Measurements from ENCODE around the gene MUC6. TPM values are rescaled to one million over a fixed set of nuclear protein-coding genes. Genes with fewer than 3 reads are reported as not detected.
A peak's percentile ranks its signal among the peaks of the same experiment; 100 is the strongest.

Gene MUC6
- total RNA-seq, 2 donors from 2014 or later, result 0.10 TPM; not detected in 1

- Histone ChIP-seq H3K4me3 (no peak overlapping the region), H3K27ac (no peak overlapping the region), H3K9me3 (no peaks in the 10 kb centered on the region), H3K36me3 (no peaks in the 10 kb centered on the region), H3K9ac (ENCODE audit: low read depth in 2 of 2, low read length in 2 of 2) (no peak overlapping the region), H3K4me1 (peaks cover 5% of the 10 kb centered on the region), H3K27me3 (peaks cover 11% of the 10 kb centered on the region)
- intact Hi-C loops (cut with DNase I), result no loop called here
- TF ChIP-seq CTCF (IDR thresholded peaks at IDR 0.05), result no peak
- no peak for DNase-seq
Observed at GRCh38 chr11:1047595-1048156, 11.2 kb upstream of the MUC6 start.

- Histone ChIP-seq H3K4me3 (no peak overlapping the region), H3K9me3 (no peaks in the 10 kb centered on the region), H3K9ac (ENCODE audit: low read depth in 2 of 2, low read length in 2 of 2) (no peak overlapping the region), H3K4me1 (no peaks in the 10 kb centered on the region), H3K27me3 (peaks cover 10% of the 10 kb centered on the region), H3K36me3 (no peaks in the 10 kb centered on the region), H3K27ac (no peak overlapping the region)
- no peak for DNase-seq
- intact Hi-C loops (cut with DNase I), result no loop called here
- no peak for TF ChIP-seq CTCF (IDR thresholded peaks at IDR 0.05)
Observed at GRCh38 chr11:1044160-1044559, 7.6 kb upstream of the MUC6 start.

- Histone ChIP-seq H3K36me3 (no peaks in the 10 kb centered on the region), H3K9ac (ENCODE audit: low read depth in 2 of 2, low read length in 2 of 2) (no peak overlapping the region), H3K4me3 (no peak overlapping the region), H3K4me1 (no peaks in the 10 kb centered on the region), H3K27me3 (peaks cover 6% of the 10 kb centered on the region), H3K9me3 (no peaks in the 10 kb centered on the region), H3K27ac (no peak overlapping the region)
- no peak for TF ChIP-seq CTCF (IDR thresholded peaks at IDR 0.05)
- no peak for DNase-seq
- intact Hi-C loops (cut with DNase I), result no loop called here
Observed at GRCh38 chr11:1043563-1044096, 7.1 kb upstream of the MUC6 start.

GRCh38 chr11:1042626-1043562 lies 6.4 kb upstream of the MUC6 start:
- TF ChIP-seq CTCF (IDR thresholded peaks at IDR 0.05), result no peak
- H3K27ac ChIP-seq, result no peak overlapping the region
- H3K4me3 ChIP-seq, result no peak overlapping the region
- no peak overlapping the region for H3K9ac ChIP-seq (ENCODE audit: low read depth in 2 of 2, low read length in 2 of 2)
- no peaks in the 10 kb centered on the region for H3K36me3 ChIP-seq
- H3K27me3 ChIP-seq, result no peaks in the 10 kb centered on the region
- H3K9me3 ChIP-seq, result no peaks in the 10 kb centered on the region
- no peaks in the 10 kb centered on the region for H3K4me1 ChIP-seq
- intact Hi-C loops (cut with DNase I), result no loop called here
- DNase-seq, result no peak

- no peaks in the 10 kb centered on the region for H3K9me3 ChIP-seq
- no peaks in the 10 kb centered on the region for H3K36me3 ChIP-seq
- no peak overlapping the region for H3K9ac ChIP-seq (ENCODE audit: low read depth in 2 of 2, low read length in 2 of 2)
- H3K4me1 ChIP-seq, result no peaks in the 10 kb centered on the region
- no peak for TF ChIP-seq CTCF (IDR thresholded peaks at IDR 0.05)
- intact Hi-C loops (cut with DNase I), result no loop called here
- H3K4me3 ChIP-seq, result no peak overlapping the region
- H3K27ac ChIP-seq, result no peak overlapping the region
- no peaks in the 10 kb centered on the region for H3K27me3 ChIP-seq
- peak; percentile 69 for DNase-seq
Observed at GRCh38 chr11:1041936-1042608, 5.6 kb upstream of the MUC6 start.

Measured in colonic mucosa (tissue), 4 donors.